HG02885 (cell line): ENCODE measurements around the gene INPP5D.
"Not testable (repeated sequence)": the region's sequence is repeated elsewhere in the genome, so short reads cannot be mapped to it uniquely, and the experiment has no call there.

Experiments used
- ATAC-seq: cut with Tn5 transposase; IDR thresholded peaks from one replicate; pipeline ENCODE4 v1.9.1; 2021; ENCODE audit warnings: mild to moderate bottlenecking; ENCODE audit not compliant: unreplicated experiment, poor library complexity

INPP5D gene

GRCh38 chr2:233131936-233132720 is 72.0 kb downstream of the INPP5D start:
- no peak for ATAC-seq

DNA sequence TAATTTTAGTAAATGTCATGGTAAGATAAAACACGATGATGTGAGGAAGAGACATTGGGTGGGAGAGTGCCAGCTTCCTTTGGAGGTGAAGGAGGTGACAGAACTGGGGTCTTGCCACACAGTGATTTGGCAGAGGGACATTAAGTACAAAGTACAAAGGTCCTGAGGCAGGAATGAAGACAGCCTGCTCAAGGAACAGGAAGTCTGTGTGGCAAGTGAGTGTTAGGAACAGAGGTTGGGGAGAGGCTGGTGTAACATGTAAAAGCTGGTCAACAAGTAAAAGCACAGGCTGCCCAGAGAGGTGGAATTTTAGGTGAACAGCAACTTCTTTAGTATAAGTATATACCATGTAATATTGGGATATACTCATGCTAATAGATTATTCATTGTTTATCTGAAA is 73.1 kb downstream of the INPP5D start:
- no peak for ATAC-seq

DNA sequence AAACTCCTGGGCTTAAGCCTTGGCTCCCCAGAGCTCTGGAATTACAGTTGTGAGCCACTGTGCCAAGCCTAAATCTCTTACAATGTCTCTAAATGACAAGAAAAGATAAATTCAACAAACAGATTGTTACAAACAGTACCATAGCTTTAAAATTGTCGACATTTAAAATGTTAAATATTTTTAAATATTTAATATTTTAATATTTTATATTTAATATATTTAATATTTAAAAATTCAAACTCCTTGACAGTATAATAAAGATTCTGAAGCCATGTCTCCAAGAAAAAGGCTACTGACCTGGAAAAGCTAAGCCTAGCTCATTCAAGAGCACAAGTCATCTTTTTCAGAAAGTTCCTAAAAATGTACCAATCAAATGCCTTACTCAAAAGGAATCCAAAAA is 75.3 kb downstream of the INPP5D start:
- ATAC-seq = no peak

DNA sequence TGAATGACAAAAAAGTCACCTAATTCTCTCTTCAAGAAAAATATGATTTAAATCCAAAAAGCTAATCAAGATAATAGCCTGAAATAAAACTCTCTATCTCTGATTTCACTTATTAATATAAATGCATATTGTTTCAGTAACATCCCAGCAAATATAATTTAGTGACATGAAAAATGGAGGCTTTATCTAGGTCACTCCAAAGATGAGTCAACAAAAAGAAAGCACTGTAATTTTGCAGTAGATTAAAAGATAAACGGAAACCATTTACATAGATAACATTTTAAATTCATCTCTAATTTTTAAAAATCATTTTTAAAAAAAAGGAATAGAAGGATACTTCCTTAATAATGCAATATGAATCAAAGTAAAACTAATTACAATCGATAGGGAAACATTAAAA is 76.9 kb downstream of the INPP5D start:
- ATAC-seq = no peak

- ATAC-seq = no peak
These were observed 80.0 kb downstream of the INPP5D start for GRCh38 chr2:233140077-233140585.

- no peak for ATAC-seq
These were observed 80.8 kb downstream of the INPP5D start for GRCh38 chr2:233140978-233141377.

DNA sequence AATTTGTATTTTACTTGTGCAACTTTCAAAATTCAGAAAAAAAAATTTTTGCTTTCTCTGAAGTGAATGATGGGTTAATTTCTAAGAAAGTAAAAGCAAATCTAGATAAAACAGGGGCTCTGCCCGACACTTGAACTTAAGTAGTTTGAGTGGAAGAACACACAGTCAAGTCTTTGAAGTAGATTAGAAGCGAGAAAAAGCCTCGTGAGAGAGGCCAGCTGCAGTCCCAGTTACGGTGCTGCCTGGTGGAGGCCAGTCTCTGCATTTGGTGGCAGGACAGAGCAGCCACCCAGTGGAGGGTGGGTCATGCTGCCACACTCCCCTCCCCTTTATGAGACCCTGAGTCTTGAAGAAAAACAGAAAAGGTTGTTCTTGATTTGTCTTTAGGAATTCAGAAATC is 81.8 kb downstream of the INPP5D start:
- peak; percentile 9 for ATAC-seq

GRCh38 chr2:233142355-233142897 is 82.3 kb downstream of the INPP5D start:
- peak; percentile 84 for ATAC-seq

- ATAC-seq = no peak
These were observed 83.7 kb downstream of the INPP5D start for GRCh38 chr2:233143700-233144331.

- no peak for ATAC-seq
These were observed 85.6 kb downstream of the INPP5D start for GRCh38 chr2:233145726-233146125.

DNA sequence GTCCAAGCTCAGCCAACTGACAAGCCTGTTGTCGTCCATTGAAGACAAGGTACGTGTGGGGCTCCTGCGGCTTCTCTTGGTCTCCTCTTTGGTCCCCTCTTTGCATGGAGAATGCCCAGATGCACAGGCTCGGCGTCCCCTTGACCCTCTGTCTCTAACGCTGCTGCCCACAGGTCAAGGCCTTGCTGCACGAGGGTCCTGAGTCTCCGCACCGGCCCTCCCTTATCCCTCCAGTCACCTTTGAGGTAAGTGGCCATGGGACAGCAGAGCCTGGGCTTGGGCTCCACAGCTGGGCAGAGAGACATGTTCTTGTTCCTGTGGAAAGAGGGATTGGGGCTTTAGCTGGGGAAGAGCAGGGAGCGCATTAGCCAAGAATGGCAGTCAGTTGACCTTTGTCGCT is 86.1 kb downstream of the INPP5D start:
- ATAC-seq = no peak

- no peak for ATAC-seq
These were observed 87.1 kb downstream of the INPP5D start for GRCh38 chr2:233147136-233147828.

DNA sequence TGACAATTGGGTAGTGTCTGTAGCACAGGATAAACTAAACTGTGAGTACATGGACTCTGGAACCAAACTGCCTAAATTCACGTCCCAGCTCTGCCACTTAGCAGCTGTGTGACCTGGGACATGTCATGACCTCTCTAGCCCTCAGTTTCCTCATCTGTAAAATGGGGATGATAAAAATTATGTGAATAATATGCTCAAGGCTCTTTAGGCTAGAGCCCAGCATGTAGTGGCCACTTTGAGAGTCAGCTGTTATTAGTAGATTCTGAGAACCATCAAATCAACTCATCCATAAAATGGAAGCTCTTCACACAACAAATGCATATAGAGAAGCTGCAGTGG is 87.7 kb downstream of the INPP5D start:
- ATAC-seq = no peak

DNA sequence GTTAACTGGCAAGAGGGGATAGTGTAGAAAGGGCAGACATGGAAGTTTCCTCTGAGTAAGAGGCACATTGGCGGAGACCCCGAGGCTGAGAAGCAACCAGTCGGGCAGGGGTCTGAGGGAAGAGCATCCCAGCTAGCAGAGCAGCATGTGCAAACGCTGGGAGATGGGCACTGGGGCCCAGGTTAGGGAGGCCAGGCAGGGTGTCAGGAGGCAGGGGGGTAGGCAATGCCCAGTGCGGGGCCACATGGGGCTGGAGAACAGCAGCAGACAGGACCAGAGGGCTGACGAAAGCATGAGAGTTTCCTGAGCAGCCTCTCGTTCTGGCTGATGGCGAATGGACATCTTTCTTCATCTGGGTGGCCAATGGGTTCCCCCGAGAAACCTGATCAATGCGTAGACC is 88.2 kb downstream of the INPP5D start:
- ATAC-seq = no peak

GRCh38 chr2:233152541-233152940 is 92.4 kb downstream of the INPP5D start:
- ATAC-seq = no peak

DNA sequence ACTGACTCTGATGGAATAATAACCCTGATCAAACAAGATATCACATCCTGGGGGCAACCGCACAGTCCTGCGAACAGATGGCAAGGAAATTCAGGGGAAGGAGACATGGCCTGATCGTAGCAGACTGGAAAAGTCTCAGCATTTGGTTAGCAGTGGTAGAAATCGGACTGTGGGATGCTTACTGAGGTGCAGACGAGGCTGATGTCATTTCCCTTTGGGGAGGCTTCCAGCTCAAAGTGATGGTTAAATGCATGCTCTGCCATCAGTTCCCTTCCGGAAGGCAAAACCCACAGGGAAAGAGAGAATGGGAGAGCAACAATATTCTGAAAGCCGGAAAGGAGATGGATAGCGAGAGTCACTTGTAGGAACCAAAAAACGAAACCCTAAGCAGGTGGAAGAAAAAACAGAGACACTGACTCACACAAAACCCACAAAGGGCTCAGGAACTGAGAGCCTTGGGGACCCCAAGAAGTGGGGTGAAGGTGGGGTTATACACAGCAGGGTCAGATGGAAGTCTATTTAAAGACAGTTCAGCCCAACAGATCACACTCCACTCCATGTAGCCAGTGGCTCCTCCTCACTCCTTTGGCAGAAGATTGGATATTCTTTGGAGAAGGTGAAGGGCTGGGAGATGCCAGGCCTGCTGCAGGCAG is 93.1 kb downstream of the INPP5D start:
- ATAC-seq = no peak

DNA sequence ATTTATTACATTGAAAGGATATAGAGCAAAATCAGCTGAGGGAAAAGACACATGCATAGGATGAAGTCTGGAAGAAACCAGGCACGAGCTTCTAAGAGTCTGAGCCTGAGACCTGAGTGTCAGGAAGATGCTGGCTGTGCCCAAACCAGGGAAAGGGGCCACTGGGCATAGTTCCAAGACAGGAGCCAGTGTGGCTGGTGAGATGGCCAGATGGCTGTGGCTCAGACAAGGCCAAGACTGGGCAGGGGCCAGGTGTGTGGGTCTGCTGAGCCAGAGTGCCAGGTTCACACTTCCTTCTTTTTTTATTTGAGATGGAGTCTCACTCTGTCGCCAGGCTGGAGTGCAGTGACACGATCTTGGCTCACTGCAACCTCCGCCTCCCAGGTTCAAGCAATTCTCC is 95.9 kb downstream of the INPP5D start:
- ATAC-seq = no peak

GRCh38 chr2:233156461-233156860 is 96.3 kb downstream of the INPP5D start:
- ATAC-seq = not testable (repeated sequence)

DNA sequence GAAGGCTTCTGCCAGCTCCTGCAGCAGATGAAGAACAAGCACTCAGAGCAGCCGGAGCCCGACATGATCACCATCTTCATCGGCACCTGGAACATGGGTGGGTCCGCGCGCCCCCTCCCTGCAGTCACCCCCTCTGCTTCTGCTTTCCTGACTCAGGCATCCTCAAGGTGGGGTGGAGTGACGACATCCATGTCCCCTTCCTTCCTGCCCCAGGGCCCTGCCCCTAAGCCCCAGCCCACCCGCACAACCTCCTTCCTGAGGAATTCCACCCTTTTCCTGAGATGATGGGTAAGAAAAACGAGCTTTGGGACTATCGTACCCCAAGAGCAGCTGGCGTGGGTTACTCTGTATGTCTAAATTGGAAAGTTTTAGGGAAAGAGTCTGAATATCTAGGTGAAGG is 101.6 kb downstream of the INPP5D start:
- no peak for ATAC-seq

DNA sequence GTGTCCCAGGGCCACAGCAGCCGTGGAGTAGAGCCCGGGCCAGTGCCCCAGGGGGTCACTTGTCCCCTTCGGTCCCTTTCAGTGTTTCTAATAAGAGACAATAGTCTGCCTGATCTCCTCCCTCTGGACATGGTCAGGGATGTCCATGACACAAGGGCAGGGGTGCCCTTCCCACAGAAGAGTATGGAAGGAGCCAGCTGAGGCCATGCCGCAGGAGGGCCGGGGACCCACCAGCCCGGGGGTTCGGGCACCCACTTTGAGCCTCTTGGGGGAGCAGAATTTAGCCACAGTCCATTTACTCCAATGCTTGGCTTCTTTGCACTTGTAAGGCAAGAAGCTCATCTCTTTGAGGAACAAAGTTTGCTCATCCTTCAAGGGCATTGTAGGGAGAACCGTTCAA is 102.6 kb downstream of the INPP5D start:
- no peak for ATAC-seq
